DOHH2 (cell line): ENCODE results near the gene S1PR2.

Experiments used
- CTCF ChIP-seq: fragments of 200-600 bp; sonication (generic); IDR thresholded peaks from one replicate; pipeline ENCODE4 v1.5.1; 2014; ENCODE audit warnings: antibody characterized with exemption, mild to moderate bottlenecking, low read depth, low read length; ENCODE audit not compliant: poor library complexity, severe bottlenecking
- EZH2phosphoT487 ChIP-seq: fragments of 200-600 bp; sonication (generic); IDR thresholded peaks from 2 replicates; pipeline ENCODE4 v1.6.1; 2017; ENCODE audit warnings: borderline replicate concordance, mild to moderate bottlenecking, antibody characterized with exemption, low read length, moderate library complexity, mixed read lengths

GRCh38 chr19:10259162-10259905 lies 28.2 kb upstream of the S1PR2 start:
- TF ChIP-seq CTCF (peak; percentile 74), EZH2phosphoT487 (no peak)
